Smooth muscle cell (in vitro differentiated cells): ENCODE results near the gene KAT8. TPM values are rescaled to one million over a fixed set of nuclear protein-coding genes. Genes with fewer than 3 reads are reported as not detected.

ENCODE experiments used
- DNase-seq: peaks from one replicate; lab custom pipeline; 2025; ENCODE audit not compliant: unreplicated experiment; lab: John Stamatoyannopoulos, UW
- H2AFZ ChIP-seq: fragments of 200-600 bp; sonication (generic); 2 replicates; pipeline ENCODE4 v1.6.0; 2016; ENCODE audit warnings: antibody characterized with exemption, low read depth, mild to moderate bottlenecking
- H3F3A ChIP-seq: fragments of 200-600 bp; sonication (generic); 2 replicates; pipeline ENCODE4 v1.6.0; 2017; ENCODE audit warnings: antibody characterized with exemption, low read depth
- H3K27ac ChIP-seq: fragments of 200-600 bp; sonication (generic); 2 replicates; pipeline ENCODE4 v1.5.1; 2016; ENCODE audit warnings: low read depth, mild to moderate bottlenecking
- H3K27me3 ChIP-seq: fragments of 200-600 bp; sonication (generic); 2 replicates; pipeline ENCODE4 v1.6.1; 2016; ENCODE audit warnings: low read depth, mild to moderate bottlenecking
- H3K36me3 ChIP-seq: fragments of 200-600 bp; sonication (generic); 2 replicates; pipeline ENCODE4 v1.5.1; 2016; ENCODE audit warnings: low read depth
- H3K4me1 ChIP-seq: fragments of 200-600 bp; sonication (generic); 2 replicates; pipeline ENCODE4 v1.5.1; 2016; ENCODE audit warnings: low read depth
- H3K4me2 ChIP-seq: fragments of 200-600 bp; sonication (generic); 2 replicates; pipeline ENCODE4 v1.6.0; 2016; ENCODE audit warnings: mild to moderate bottlenecking
- H3K4me3 ChIP-seq: fragments of 200-600 bp; sonication (generic); 2 replicates; pipeline ENCODE4 v1.5.1; 2016; ENCODE audit warnings: mild to moderate bottlenecking
- H3K79me2 ChIP-seq: fragments of 200-600 bp; sonication (generic); 2 replicates; pipeline ENCODE4 v1.6.0; 2016; ENCODE audit warnings: low read depth, mild to moderate bottlenecking
- H3K9ac ChIP-seq: fragments of 200-600 bp; sonication (generic); 2 replicates; pipeline ENCODE4 v1.6.0; 2016; ENCODE audit warnings: low read depth
- H3K9me3 ChIP-seq: fragments of 200-600 bp; sonication (generic); replicated peaks from 2 replicates; pipeline ENCODE4 v1.5.1; 2016; ENCODE audit warnings: low read depth
- H4K20me1 ChIP-seq: fragments of 200-600 bp; sonication (generic); 2 replicates; pipeline ENCODE4 v1.6.0; 2016; ENCODE audit warnings: low read depth
- CTCF ChIP-seq: fragments of 200-600 bp; sonication (generic); IDR thresholded peaks from 2 replicates; pipeline ENCODE4 v1.5.1; 2017; ENCODE audit warnings: borderline replicate concordance, mild to moderate bottlenecking, antibody characterized with exemption; ENCODE audit not compliant: insufficient read depth, poor library complexity, severe bottlenecking
- WGBS: methylation state at CpG from one replicate; pipeline ENCODE4 v1.1.7; 2016; ENCODE audit warnings: low lambda C conversion rate; 5-methylcytosine and 5-hydroxymethylcytosine counted together
- polyA plus RNA-seq: library from polyadenylated mRNA; unstranded; fragments of >200 nt; fragmentation: Nextera tagmentation; extraction: Ambion mirVana; gene quantifications from 2 replicates; pipeline ENCODE4 v1.2.1, GENCODE V29; 2016
- total RNA-seq: library from RNA; depleted of rRNA; stranded (reverse); fragments of >200 nt; gene quantifications from 2 replicates; pipeline ENCODE4 v1.2.3, GENCODE V29; 2014

The KAT8 gene
- total RNA-seq (26.3 and 32.9 TPM in 2 replicates), polyA plus RNA-seq (27.4 and 29.1 TPM in 2 replicates)

GRCh38 chr16:31117384-31118222, at the start of gene KAT8:
TSS of gene KAT8 (plus strand) at chr16:31117664. CDS start at chr16:31117682, 18 bp downstream.
- peak within 1 kb of the TSS; percentile 98 for H3K9ac ChIP-seq
- peak within 1 kb of the TSS; percentile 73 for H3K4me3 ChIP-seq
- no peak within 1 kb of the TSS for H2AFZ ChIP-seq
- no peaks in the 10 kb centered on the region for H3K27me3 ChIP-seq
- H3K4me2 ChIP-seq = peak within 1 kb of the TSS; percentile 98
- no peak for TF ChIP-seq CTCF
- H4K20me1 ChIP-seq = no peaks in the 10 kb centered on the region
- H3K79me2 ChIP-seq = peaks cover 22% of the 10 kb centered on the region
- peak; percentile 97 for DNase-seq
- no peaks in the 10 kb centered on the region for H3K9me3 ChIP-seq
- peaks cover 23% of the 10 kb centered on the region for H3F3A ChIP-seq
- no peaks in the 10 kb centered on the region for H3K4me1 ChIP-seq
- 2% methylated on average over 27 of the region's 68 CpGs for WGBS
- H3K27ac ChIP-seq = peak within 1 kb of the TSS; percentile 100
- H3K36me3 ChIP-seq = no peaks in the 10 kb centered on the region

- Histone ChIP-seq H2AFZ (no peak overlapping the region), H3K4me1 (peaks cover 15% of the 10 kb centered on the region), H3K27me3 (no peaks in the 10 kb centered on the region), H3K4me2 (peak overlapping the region; percentile 85), H3K4me3 (peak overlapping the region; percentile 76), H3K27ac (peak overlapping the region; percentile 94), H3F3A (no peaks in the 10 kb centered on the region), H3K9ac (peak overlapping the region; percentile 92), H3K9me3 (no peaks in the 10 kb centered on the region), H3K36me3 (no peaks in the 10 kb centered on the region), H4K20me1 (peaks cover 8% of the 10 kb centered on the region), H3K79me2 (peaks cover 76% of the 10 kb centered on the region)
- 26% methylated on average over 4 of the region's 4 CpGs for WGBS
- no peak for DNase-seq
- TF ChIP-seq CTCF = no peak
These were observed 45.6 kb upstream of the KAT8 start for GRCh38 chr16:31071861-31072260.

- WGBS = 1% methylated on average over 27 of the region's 27 CpGs
- Histone ChIP-seq H3K4me1 (peaks cover 15% of the 10 kb centered on the region), H3K36me3 (no peaks in the 10 kb centered on the region), H4K20me1 (peaks cover 5% of the 10 kb centered on the region), H3K4me3 (peak overlapping the region; percentile 76), H2AFZ (peak overlapping the region; percentile 71), H3K4me2 (peak overlapping the region; percentile 85), H3K27ac (peak overlapping the region; percentile 94), H3K79me2 (peaks cover 72% of the 10 kb centered on the region), H3F3A (no peaks in the 10 kb centered on the region), H3K27me3 (no peaks in the 10 kb centered on the region), H3K9me3 (no peaks in the 10 kb centered on the region), H3K9ac (peak overlapping the region; percentile 92)
- DNase-seq = no peak
- TF ChIP-seq CTCF = no peak
These were observed 44.8 kb upstream of the KAT8 start for GRCh38 chr16:31072540-31073141.
